NOMO-1 treated with dmso at 0.1 percent for 144 hours (cell line): ENCODE results near the gene MTERF4.

Experiments used
- DNase-seq: peaks from one replicate; lab custom pipeline; 2025; ENCODE audit not compliant: unreplicated experiment; lab: John Stamatoyannopoulos, UW

MTERF4 gene

DNA sequence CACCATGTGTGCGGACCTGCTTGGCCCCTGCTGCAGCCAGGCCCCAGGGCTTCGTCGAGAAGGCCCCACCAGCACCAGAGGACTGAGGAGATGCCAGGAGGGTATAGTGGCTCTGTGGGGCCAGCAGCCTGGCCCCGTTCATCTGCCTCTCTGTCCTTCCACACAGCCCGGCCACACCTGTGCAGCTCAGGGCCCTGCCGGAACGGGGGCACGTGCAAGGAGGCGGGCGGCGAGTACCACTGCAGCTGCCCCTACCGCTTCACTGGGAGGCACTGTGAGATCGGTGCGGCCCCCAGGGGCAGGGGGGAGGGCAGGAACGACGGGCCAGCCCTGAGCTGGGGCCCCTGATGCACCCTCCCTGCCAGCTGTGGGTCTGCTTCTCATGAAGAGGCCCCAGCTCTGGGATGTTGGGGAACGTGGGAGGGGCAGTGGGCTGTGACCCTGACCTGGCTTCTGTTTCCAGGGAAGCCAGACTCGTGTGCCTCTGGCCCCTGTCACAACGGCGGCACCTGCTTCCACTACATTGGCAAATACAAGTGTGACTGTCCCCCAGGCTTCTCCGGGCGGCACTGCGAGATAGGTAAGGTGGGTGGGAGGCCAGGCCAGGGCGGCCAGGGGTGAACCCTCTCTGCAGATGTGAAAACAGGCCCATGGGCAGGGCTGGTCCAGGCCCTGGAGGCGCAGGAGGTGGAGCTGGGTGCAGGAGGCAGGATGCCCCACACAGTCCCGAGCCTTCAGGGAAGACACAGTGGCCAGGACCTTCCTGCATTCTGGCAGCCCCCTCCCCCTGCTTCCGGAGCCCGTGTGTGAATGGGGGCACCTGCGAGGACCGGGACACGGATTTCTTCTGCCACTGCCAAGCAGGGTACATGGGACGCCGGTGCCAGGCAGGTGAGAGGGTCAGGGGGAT lies 50.3 kb downstream of the MTERF4 start:
- DNase-seq: no peak

DNA sequence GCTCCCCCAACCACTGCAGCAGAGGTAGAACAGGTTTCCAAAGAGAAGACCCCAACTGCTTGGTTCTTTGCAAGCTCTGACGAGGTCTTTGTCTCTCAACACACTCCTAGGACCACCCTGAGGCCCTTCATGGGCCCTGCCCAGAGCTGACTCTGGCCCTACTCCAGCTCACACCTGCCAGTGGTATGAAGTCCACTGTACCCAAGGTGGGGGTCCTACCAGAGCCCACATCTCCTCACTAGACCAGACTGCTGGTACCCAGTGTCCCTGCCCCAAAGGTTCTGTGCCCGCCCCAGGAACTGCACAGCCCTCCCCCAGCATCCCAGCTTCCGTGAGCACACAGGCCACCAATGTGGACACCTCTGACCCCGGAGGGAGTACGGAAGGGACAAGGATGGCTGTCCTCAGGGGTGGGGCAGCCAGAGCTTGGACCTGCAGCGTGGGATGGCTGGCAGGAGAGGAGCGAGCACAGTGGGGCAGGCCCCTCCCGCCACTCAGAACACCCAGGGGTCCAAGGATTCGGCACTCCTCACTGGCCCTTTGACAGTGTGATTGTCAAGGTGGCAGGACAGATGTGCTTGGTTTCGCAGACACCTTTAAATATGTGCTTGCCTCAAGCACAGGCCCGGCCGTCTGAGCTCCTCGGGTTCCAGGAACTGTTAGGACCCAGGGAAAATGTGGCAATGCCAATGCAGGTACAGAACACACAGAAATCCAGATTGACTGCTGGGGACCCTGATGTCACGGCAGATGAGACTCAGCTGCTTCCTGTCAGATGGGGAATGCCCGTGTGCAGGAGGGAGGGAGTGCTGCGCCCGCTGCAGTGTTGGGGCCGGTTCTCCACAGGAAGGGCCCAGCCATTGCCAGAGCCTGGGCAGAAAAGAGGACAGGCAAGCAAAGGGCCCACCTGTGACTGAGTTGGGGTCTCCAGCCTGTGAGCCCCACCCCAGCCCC lies 51.2 kb downstream of the MTERF4 start:
- no peak for DNase-seq

DNA sequence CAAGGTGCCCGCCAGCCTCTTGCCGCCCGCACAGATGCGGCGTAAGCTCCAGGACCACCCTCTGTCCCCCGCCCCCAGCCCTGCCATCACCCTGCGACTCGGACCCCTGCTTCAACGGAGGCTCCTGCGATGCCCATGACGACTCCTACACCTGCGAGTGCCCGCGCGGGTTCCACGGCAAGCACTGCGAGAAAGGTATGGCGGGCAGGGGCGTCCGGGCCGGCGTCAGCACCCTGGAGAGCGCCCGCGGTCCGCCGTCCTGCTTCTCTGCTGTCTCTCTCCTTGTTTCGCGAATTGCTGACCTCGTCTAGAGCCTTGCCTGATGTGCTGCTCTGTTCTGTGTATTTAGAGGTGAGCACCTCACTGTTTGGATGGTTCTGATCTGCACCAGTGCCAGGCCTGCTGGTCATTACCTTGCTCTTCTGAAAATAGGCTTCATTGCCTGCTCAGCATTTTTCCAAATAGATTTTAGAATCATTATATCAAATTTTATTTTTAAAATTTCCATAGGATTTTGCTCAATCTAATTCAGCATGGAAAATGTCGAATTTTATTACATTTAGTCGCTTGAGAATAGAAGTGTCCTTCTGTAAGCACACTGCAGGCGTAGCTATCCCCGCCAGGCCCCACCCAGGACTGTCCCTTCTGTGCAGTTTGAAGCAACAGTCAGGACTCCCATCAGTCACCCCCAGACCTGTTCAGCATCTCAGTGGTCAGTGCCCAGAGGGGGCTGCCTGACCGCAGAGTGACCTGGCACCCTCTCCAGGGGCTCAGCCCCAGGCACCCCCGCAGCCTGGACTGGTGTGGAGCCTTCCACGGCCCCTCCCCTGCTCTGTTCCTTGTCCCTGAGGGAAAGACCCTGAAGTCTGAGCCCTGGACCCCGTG lies 52.1 kb downstream of the MTERF4 start:
- DNase-seq: no peak

DNA sequence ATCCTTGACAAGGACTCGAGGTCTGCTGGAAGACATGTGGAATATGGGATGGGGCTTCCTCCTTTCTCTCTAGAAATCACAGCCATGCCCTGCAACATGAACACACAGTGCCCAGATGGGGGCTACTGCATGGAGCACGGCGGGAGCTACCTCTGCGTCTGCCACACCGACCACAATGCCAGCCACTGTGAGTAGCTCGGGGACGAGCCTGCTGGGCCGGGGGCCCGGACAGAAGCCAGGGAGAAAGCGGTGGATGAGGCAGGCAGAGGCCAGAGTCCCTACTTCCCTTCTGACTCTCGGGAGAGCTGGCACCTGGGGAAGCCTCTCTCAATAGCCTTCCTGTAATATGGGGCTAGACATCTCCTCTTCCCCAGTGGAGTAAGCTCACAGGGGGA lies 53.1 kb downstream of the MTERF4 start:
- DNase-seq: no peak

DNA sequence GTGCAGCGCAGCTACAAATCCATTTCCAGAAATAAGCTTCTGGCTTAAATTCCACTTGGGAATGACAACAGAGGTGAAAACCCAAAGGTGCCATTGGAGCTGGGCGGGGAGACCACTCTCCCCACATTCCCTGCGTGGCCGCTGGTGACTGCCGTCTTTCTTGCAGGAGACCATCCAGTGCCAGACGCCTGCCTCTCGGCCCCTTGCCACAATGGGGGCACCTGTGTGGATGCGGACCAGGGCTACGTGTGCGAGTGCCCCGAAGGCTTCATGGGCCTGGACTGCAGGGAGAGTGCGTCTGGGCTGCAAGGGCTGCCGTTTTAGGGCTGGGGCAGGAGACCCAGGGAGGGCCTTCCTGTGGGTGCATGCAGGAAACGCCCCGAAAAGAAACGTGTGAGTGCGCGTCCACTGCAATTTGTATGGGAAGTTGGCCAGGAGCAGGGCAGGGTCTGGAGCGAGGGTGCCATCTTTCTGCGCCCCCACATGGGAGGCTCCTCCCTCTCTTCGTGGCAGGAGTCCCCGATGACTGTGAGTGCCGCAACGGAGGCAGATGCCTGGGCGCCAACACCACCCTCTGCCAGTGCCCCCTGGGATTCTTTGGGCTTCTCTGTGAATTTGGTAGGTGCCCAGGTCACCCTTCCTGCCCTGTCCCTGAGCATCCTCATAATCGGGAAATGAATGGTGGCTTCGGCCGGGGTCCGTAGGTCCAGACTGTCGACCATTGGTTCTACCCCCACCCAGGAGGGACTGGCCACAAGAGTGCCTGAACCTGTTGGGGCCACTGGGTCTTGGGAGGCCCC lies 53.7 kb downstream of the MTERF4 start:
- no peak for DNase-seq

DNA sequence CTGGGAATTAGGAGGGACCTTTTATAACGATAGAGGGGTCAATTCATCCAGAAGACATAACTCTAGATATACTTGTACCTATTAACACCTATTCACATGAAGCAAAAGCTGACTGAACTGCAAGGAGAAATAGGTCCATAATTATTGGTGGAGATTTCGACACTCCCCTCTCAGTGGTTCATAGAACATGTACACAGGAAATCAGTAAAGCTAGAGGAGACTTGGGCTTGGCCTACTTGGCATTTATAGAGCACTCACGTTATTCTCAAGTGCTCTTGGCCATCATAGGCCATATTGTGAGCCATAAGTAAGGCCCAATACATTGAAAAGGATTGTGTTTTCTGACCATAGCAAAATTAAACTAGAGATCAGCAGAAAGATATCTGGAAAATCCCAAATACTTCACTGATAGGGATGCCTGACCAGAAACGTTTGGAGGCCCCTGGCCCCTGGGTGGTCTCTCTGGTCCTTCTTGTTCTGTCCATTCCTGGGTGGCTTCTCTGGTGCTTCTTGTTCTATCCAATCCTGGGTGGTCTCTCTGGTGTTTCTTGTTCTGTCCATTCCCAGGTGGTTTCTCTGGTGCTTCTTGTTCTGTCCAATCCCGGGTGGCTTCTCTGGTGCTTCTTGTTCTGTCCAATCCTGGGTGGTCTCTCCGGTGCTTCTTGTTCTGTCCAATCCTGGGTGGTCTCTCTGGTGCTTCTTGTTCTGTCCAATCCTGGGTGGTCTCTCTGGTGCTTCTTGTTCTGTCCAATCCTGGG lies 54.7 kb downstream of the MTERF4 start:
- no peak for DNase-seq
